NCI-H446 (cell line): ENCODE results near the gene UHMK1.
"Not testable (repeated sequence)": the region's sequence is repeated elsewhere in the genome, so short reads cannot be mapped to it uniquely, and the experiment has no call there.

Source experiments
- DNase-seq, 2 experiments: peaks; one replicate each; lab custom pipeline; 2025; lab: John Stamatoyannopoulos, UW

UHMK1 gene

DNA sequence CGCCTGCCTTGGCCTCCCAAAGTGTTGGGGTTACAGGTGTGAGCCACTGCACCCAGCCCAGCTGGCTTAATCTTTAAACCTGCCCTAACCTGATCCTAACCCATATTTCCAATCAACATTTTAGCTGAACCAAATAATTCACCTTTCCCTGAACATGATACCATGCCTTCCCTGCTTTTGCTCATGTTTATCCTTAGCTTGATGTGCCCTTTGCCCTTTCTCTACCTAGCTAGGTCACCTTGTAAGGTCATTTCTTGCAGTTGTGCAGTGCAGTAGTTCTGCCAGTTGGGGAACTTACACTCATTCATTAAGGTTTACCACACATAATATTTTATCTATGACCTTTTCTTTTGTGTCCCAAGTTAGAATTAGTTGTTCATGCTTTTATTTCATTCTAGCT, 69.3 kb downstream of the UHMK1 start:
- DNase-seq = no peak

GRCh38 chr1:162568802-162569201, 71.2 kb downstream of the UHMK1 start:
- DNase-seq = no peak

DNA sequence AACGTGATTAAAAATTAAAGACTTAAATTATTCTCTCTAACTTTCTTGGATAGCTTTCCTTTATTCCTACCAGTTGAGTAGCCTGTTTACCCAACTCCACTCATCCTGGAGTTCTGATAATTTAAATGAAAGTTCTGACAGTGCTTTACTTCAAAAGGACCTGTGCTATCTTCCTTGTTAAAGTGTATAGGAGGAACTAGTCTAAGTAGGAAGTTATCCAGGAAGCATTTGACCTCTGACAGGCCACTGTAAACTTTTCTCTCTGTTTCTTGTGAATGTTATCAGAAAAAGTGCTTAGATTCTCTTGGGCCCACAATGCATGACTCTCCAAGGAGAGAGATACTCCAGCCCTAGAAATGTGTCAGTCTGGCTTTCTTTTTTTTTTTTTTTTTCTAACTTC, 73.1 kb downstream of the UHMK1 start:
- DNase-seq = no peak

DNA sequence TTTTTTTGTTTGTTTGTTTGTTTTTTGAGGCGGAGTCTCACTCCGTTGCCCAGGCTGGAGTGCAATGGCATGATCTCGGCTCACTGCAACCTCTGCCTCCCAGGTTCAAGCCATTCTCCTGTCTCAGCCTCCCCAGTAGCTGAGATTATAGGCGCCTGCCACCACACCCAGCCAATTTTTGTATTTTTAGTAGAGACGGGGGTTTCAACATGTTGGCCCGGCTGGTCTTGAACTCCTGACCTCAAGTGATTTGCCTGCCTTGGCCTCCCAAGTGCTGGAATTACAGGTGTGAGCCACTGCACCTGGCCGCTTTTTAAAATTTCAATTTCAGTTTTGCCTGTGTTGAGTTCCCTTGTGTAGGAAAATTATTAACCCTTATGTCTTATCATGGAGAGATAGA, 73.5 kb downstream of the UHMK1 start:
- DNase-seq = not testable (repeated sequence)

- DNase-seq = no peak
Observed at GRCh38 chr1:162571696-162572095, 74.1 kb downstream of the UHMK1 start.

GRCh38 chr1:162573136-162573535, 75.5 kb downstream of the UHMK1 start:
- no peak for DNase-seq

- DNase-seq = no peak
Observed at GRCh38 chr1:162578071-162578700, 80.6 kb downstream of the UHMK1 start.

DNA sequence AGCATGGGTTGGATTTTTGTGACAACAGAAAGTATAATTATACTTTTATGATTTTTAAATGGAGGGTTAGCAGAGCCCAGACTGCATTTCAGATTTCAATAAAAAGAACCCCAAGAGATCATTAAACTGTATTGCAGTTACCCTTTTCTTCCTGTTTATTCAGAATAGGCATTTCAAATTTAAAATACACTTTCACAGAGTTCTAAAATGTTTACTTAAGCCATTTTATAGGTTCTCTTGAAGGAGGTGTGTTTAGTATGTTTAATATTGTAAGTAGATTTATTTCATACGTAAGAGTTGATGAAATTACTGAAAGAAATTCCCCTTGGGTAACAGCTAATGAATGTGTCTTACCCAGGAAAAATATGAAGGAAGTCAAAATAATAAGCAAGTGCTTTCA, 81.3 kb downstream of the UHMK1 start:
- DNase-seq = no peak
